SK-N-SH (cell line): Measurements from ENCODE around the gene IKZF2. TPM values are rescaled to one million over a fixed set of nuclear protein-coding genes. Genes with fewer than 3 reads are reported as not detected.

Experiments used
- CTCF ChIA-PET: fragments of 300-600, 350-600 bp; formaldehyde crosslinking; extraction: SDS; loops from one replicate; lab custom pipeline; 2021; lab: Yijun Ruan, JAX
- POLR2A ChIA-PET: fragments of 350-600 bp; sonication (Branson Sonifier 250); formaldehyde crosslinking; extraction: SDS; loops from one replicate; lab custom pipeline; 2020; ENCODE audit warnings: antibody characterized with exemption, inconsistent platforms; lab: Yijun Ruan, JAX
- DNase-seq: peaks from one replicate; pipeline ENCODE4 v3.0.0; 2012
- H2AFZ ChIP-seq: fragments of 200-600 bp; sonication (generic); 2 replicates; pipeline ENCODE4 v1.8.1; 2016; ENCODE audit warnings: antibody characterized with exemption, mild to moderate bottlenecking, low read depth
- H3F3A ChIP-seq: fragments of 200-600 bp; sonication (generic); replicated peaks from 2 replicates; pipeline ENCODE3; 2016; ENCODE audit warnings: antibody characterized with exemption, mild to moderate bottlenecking; ENCODE audit not compliant: insufficient read depth
- H3K27ac ChIP-seq, 2 experiments: fragments of 200-500 bp in 1 of 2; fragments of 200-600 bp in 1 of 2; sonication (Bioruptor generic) in 1 of 2; sonication (generic), shearing (Covaris generic) in 1 of 2; 2 replicates each; pipeline versions ENCODE4 v1.5.1 to v1.6.1; 2014 to 2016; ENCODE audit warnings: low read depth in 2 of 2, inconsistent platforms in 1 of 2, low read length in 1 of 2, mild to moderate bottlenecking in 1 of 2, mixed read lengths in 1 of 2
- H3K27me3 ChIP-seq: fragments of 200-600 bp; sonication (generic), shearing (Covaris generic); 2 replicates; pipeline ENCODE4 v1.6.1; 2016; ENCODE audit warnings: mixed run types; ENCODE audit not compliant: insufficient read depth
- H3K36me3 ChIP-seq, 2 experiments: fragments of 200-500 bp in 1 of 2; fragments of 200-600 bp in 1 of 2; sonication (Bioruptor generic) in 1 of 2; sonication (generic) in 1 of 2; replicated peaks in 1 of 2; 2 replicates each; pipeline versions ENCODE3 to v1.5.1; 2014 to 2016; ENCODE audit warnings: low read length in 1 of 2, mild to moderate bottlenecking in 1 of 2; ENCODE audit not compliant: insufficient read depth in 2 of 2, control insufficient read depth in 1 of 2
- H3K4me1 ChIP-seq, 2 experiments: fragments of 200-500 bp in 1 of 2; fragments of 200-600 bp in 1 of 2; sonication (Bioruptor generic) in 1 of 2; sonication (generic), shearing (Covaris generic) in 1 of 2; 2 replicates each; pipeline versions ENCODE4 v1.5.1 to v1.6.1; 2014 to 2016; ENCODE audit warnings: low read depth in 1 of 2, low read length in 1 of 2, mixed run types in 1 of 2; ENCODE audit not compliant: insufficient read depth in 2 of 2, control insufficient read depth in 1 of 2
- H3K4me2 ChIP-seq: fragments of 200-600 bp; sonication (generic), shearing (Covaris generic); 2 replicates; pipeline ENCODE4 v1.6.1; 2017; ENCODE audit warnings: mixed run types
- H3K4me3 ChIP-seq, 2 experiments: fragments of 200-500 bp in 1 of 2; fragments of 200-600 bp in 1 of 2; sonication (Bioruptor generic) in 1 of 2; sonication (generic), shearing (Covaris generic) in 1 of 2; 2 replicates each; pipeline versions ENCODE4 v1.5.1 to v1.8.1; 2014 to 2016; ENCODE audit warnings: low read depth in 2 of 2, inconsistent platforms in 1 of 2, low read length in 1 of 2, mild to moderate bottlenecking in 1 of 2, mixed read lengths in 1 of 2, moderate library complexity in 1 of 2
- H3K79me2 ChIP-seq: fragments of 200-600 bp; sonication (generic); 2 replicates; pipeline ENCODE4 v1.8.1; 2017; ENCODE audit warnings: mild to moderate bottlenecking; ENCODE audit not compliant: insufficient read depth
- H3K9ac ChIP-seq: fragments of 200-600 bp; sonication (generic); 2 replicates; pipeline ENCODE4 v1.6.1; 2017; ENCODE audit warnings: mixed run types
- H3K9me2 ChIP-seq: fragments of 200-600 bp; sonication (generic); 2 replicates; pipeline ENCODE4 v1.6.1; 2017; ENCODE audit warnings: mixed run types
- H3K9me3 ChIP-seq: fragments of 200-600 bp; sonication (generic); 2 replicates; pipeline ENCODE4 v1.6.1; 2017; ENCODE audit warnings: mixed run types, mild to moderate bottlenecking, moderate library complexity
- H4K20me1 ChIP-seq: fragments of 200-600 bp; sonication (generic); 2 replicates; pipeline ENCODE4 v1.6.1; 2017; ENCODE audit warnings: mild to moderate bottlenecking, mixed run types; ENCODE audit not compliant: insufficient read depth
- CHD2 ChIP-seq: fragments of 150-350 bp; IDR thresholded peaks from 2 replicates; pipeline ENCODE4 v1.6.1; 2018; ENCODE audit warnings: low read length; ENCODE audit not compliant: partially characterized antibody
- JUND ChIP-seq: IDR thresholded peaks from 2 replicates; pipeline ENCODE4 v1.4.0; 2012
- MEF2A ChIP-seq: IDR thresholded peaks from 2 replicates; pipeline ENCODE4 v1.4.0; 2012; ENCODE audit warnings: low read depth, borderline replicate concordance
- POLR2AphosphoS5 ChIP-seq: IDR thresholded peaks from 2 replicates; pipeline ENCODE4 v1.6.1; 2012; ENCODE audit warnings: low read depth, low read length
- REST ChIP-seq: IDR thresholded peaks from 2 replicates; pipeline ENCODE4 v1.6.1; 2012; ENCODE audit warnings: mild to moderate bottlenecking, low read depth, low read length, moderate library complexity
- RFX5 ChIP-seq: IDR thresholded peaks from 2 replicates; pipeline ENCODE4 v1.6.1; 2012; ENCODE audit warnings: mild to moderate bottlenecking, improper control_type of control experiment, low read length
- SMC3 ChIP-seq: IDR thresholded peaks from 2 replicates; pipeline ENCODE4 v1.6.1; 2012; ENCODE audit warnings: low read depth, low read length, improper control_type of control experiment
- TCF12 ChIP-seq: IDR thresholded peaks from 2 replicates; pipeline ENCODE4 v1.4.0; 2012
- USF1 ChIP-seq: IDR thresholded peaks from 2 replicates; pipeline ENCODE4 v1.4.0; 2012; ENCODE audit warnings: low read depth, borderline replicate concordance
- WGBS: methylation state at CpG from one replicate; pipeline ENCODE4 v1.1.6; 2017; ENCODE audit warnings: low lambda C conversion rate; 5-methylcytosine and 5-hydroxymethylcytosine counted together
- polyA plus RNA-seq, 3 experiments: library from polyadenylated mRNA; depleted of rRNA; stranded (reverse); fragments of >200 nt; gene quantifications; 2 replicates each; pipeline ENCODE4 v1.2.3, GENCODE V29; 2012
- TF ChIP-seq, protein P1 (sequence below): IDR thresholded peaks from 2 replicates; pipeline ENCODE4 v1.4.0; 2012; ENCODE audit warnings: low read depth
- TF ChIP-seq, protein P2 (sequence below): fragments of 200-600 bp; sonication (generic); IDR thresholded peaks from 2 replicates; pipeline ENCODE4 v1.6.1; 2017; ENCODE audit warnings: antibody characterized with exemption, mild to moderate bottlenecking, moderate library complexity
- TF ChIP-seq, protein P3 (sequence below): fragments of 150-350 bp; IDR thresholded peaks from 2 replicates; pipeline ENCODE4 v1.6.1; 2016; ENCODE audit warnings: mild to moderate bottlenecking, low read depth, low read length

Gene IKZF2
- polyA plus RNA-seq, 1 of the 3 experiments (the other 2 are of a cell fraction), result 1.3 TPM

DNA sequence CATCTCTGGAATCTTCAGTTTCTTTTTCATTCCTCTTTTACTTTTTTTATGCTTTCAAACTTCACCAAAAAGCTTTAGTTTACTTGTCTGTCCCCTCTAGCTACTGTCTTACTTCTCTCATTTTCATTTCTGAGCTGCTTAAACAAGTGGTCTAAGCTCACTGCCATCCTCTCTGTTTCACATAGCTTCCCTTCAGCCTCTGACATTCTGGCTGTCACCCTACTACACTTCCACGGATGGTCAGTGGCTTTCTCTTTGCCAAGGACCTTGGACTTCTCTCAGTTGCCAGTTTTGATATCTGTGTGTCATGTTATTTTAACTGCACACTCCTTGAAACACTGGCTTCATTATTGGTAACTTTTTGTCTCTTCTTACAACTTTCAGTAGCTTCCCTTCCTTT, 176.1 kb downstream of the IKZF2 start:
- POLR2A ChIA-PET, result no interaction called here

More for the DNA sequence above, 176.1 kb downstream of the IKZF2 start:
- CTCF ChIA-PET, result interaction anchor here (1.4 kb wide), 1 partner anchor 83 kb away, joined by 4 read pairs; no protein-coding TSS in a partner anchor
- Histone ChIP-seq H3F3A (no peaks in the 10 kb centered on the region), H3K36me3 (no peaks in the 10 kb centered on the region), H3K9ac (no peak overlapping the region), H3K27me3 (no peaks in the 10 kb centered on the region), H2AFZ (no peak overlapping the region; the same call in 1 of the 2 replicates), H3K4me3 (no peak overlapping the region), H3K4me1 (peaks cover 3 to 15% of the 10 kb centered on the region in 2 experiments; a peak in 3 of 4 replicates), H3K27ac (no peak overlapping the region), H4K20me1 (no peaks in the 10 kb centered on the region), H3K9me3 (no peaks in the 10 kb centered on the region), H3K79me2 (no peaks in the 10 kb centered on the region), H3K4me2 (no peak overlapping the region), H3K9me2 (no peaks in the 10 kb centered on the region)
- no peak for DNase-seq
- WGBS, result 70% methylated on average over 1 of the region's 1 CpG
- TF ChIP-seq, protein P1, sequence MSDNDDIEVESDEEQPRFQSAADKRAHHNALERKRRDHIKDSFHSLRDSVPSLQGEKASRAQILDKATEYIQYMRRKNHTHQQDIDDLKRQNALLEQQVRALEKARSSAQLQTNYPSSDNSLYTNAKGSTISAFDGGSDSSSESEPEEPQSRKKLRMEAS, result no peak
- no peak for TF ChIP-seq CHD2
- TF ChIP-seq MEF2A, result no peak
- TF ChIP-seq, protein P2, sequence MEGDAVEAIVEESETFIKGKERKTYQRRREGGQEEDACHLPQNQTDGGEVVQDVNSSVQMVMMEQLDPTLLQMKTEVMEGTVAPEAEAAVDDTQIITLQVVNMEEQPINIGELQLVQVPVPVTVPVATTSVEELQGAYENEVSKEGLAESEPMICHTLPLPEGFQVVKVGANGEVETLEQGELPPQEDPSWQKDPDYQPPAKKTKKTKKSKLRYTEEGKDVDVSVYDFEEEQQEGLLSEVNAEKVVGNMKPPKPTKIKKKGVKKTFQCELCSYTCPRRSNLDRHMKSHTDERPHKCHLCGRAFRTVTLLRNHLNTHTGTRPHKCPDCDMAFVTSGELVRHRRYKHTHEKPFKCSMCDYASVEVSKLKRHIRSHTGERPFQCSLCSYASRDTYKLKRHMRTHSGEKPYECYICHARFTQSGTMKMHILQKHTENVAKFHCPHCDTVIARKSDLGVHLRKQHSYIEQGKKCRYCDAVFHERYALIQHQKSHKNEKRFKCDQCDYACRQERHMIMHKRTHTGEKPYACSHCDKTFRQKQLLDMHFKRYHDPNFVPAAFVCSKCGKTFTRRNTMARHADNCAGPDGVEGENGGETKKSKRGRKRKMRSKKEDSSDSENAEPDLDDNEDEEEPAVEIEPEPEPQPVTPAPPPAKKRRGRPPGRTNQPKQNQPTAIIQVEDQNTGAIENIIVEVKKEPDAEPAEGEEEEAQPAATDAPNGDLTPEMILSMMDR, result no peak
- no peak for TF ChIP-seq REST
- TF ChIP-seq TCF12, result no peak
- TF ChIP-seq RFX5, result no peak
- no peak for TF ChIP-seq JUND
- no peak for TF ChIP-seq USF1
- TF ChIP-seq POLR2AphosphoS5, result no peak
- TF ChIP-seq, protein P3, sequence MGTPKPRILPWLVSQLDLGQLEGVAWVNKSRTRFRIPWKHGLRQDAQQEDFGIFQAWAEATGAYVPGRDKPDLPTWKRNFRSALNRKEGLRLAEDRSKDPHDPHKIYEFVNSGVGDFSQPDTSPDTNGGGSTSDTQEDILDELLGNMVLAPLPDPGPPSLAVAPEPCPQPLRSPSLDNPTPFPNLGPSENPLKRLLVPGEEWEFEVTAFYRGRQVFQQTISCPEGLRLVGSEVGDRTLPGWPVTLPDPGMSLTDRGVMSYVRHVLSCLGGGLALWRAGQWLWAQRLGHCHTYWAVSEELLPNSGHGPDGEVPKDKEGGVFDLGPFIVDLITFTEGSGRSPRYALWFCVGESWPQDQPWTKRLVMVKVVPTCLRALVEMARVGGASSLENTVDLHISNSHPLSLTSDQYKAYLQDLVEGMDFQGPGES, result no peak
- no peak for TF ChIP-seq SMC3
